ENCODE measurements around the gene PARD3B.

PARD3B gene

DNA sequence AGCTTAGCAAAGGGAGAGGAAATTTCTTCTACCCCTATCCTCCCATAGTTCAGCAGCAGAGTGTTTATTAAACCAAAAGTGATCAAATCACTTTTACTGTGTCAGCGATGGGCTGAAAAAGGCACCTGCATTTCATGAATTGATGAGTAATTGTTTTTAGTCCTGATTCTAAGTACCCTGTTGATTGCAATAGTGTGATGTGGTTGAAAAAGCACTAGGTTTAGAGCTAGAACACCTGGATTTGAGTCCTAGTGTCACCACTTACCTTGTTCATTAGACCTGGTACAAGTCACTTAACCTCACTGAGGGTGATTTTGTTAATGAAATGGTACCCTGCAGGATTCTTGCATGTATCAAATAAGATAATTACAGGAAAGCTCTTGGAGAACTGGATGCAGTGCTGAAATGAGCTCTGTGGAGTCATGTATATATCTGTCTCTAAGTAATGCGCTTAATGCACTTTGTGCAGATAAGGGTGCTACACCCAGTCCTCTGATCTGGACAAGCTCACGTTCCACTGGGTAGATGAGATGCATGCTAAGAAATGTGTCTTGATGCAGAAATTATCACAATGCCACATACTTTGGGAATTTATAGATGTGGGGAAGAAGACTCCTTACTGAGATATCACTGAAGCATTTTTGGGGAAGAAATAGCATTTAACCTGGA is 289.6 kb downstream of the PARD3B start:
- no peak for DNase-seq (ENCODE audit: low read depth in 2 of 2)

DNA sequence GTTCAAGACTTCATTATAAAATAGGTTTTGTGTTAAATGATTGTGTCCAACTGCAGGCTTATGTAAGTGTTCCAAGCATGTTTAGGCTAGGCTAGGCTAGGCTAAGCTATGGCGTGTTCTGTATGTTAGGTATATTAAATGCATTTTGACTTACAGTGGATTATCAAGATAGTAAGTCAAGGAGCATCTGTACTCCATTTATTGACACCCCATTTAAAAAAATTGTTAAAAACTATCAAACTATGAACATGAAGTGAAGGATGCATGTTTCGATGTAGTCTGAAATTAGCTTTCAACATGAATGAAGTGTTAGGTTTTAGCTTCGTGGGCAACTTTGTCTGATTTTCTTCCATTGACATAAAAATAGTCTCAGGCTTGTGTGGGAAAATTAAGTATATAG is 290.5 kb downstream of the PARD3B start:
- DNase-seq (ENCODE audit: low read depth in 2 of 2) = no peak

DNA sequence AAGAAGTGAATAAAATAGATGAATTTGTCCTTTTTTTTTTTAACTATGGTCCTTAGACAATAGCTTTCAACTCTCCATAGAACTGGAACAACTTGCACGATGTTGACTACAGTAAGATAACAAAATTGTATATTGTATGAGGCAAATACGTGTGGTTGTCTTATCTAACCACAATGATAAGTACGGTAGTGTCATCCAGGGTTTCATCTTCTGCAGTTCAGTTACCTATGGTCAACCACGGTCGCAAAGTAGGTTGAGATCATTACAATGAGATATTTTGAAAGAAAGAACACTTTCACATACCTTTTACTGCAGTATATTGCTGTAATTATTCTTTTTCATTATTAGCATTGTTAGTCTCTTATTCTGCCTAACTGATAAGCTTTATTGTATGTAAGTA is 295.2 kb downstream of the PARD3B start:
- DNase-seq (ENCODE audit: low read depth in 2 of 2) = no peak

DNA sequence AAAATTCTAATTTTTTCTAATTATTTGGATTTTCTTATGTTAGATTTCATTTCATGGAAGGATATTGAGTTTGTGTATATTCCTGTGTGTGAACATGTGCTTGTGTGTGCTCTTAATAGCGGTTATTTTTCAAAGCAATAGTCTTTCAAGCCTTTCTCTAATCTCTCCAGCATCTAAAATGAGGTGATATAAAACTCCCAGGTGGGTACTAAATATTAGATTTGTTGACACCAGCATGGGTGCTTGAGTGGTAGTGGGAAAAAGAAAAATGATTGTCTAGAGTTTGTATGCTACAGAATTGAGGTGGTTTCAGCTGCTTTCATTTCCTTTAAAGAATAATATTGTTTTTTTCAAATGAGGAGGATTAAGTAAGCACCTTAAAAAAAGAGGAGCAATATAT is 296.8 kb downstream of the PARD3B start:
- no peak for DNase-seq (ENCODE audit: low read depth in 2 of 2)

DNA sequence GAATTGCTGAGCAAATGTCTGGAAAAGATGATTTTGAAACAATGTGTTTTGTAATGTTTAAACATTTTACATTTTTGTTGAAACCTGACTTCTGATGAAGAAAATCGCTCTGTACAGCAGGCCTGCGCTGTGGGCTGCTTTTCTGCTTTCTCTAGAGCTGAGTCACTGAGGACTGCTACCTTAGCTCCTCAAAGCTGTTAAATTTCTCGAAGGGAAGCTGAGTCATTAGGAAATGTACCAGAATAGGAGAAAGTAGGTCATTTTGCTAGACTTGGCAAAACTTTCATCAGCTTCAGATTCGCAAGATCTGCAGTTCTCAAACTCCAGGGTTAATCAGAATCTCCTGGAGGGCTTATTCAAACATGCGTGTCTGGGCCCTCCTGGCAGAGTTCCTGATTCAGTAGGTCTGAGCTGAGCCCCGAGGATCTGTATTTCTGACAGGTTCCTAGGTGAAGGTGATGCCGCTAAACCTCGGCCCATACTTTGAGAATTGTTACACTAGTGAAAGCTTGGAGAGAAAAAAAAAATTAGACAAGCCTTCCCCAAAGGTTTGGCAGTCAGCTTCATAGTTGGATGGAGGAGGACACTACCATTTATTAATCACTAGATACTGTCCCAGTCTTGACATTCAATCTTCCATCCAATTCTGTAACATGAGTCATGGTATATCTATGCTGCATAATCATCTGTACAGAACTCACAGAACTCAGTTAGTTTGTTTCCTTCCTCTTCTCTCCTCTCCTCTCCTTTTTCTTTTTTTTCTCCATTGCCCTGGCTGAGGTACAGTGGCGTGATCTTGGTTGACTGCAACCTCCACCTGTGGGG is 297.6 kb downstream of the PARD3B start:
- peak in 1 of 2 donors; percentile 1 for DNase-seq (ENCODE audit: low read depth in 2 of 2)

DNA sequence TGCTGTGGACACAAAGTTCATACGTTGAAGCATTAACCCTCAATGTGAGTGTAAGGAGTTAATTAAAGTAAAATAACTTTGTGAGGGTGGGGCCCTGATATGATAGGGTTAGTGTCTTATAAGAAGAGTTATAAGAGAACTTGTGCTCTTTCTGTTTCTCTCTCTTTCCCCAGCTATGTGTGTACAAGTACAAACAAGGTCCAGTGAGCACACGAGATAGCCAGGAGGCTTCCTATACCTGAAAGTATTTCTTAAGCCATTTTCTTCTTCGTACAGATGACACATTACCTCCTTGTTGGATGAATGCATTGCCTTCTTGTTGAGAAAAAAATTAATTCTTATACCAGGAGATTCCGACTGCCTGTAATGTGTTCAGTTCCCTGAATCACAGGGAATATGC is 301.2 kb downstream of the PARD3B start:
- DNase-seq (ENCODE audit: low read depth in 2 of 2) = no peak

DNA sequence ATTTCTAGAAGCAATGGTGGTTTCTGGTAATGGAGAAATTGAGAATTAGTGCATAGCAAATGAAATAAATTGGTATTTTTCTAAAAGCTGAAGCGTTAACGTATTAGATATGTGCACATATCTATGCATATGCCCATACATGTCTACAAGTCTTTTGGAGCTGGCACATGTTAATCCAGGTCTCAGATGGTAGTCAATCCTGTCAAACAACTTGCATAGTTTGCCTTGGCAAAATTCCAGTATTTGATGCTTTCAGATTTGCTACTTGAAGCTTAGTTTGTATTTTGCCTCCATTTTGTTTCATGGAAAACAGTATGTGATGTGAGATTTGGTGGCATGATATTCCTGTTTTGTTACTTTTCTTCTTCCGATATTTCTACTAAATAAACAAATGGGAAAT is 304.6 kb downstream of the PARD3B start:
- no peak for DNase-seq (ENCODE audit: low read depth in 2 of 2)

DNA sequence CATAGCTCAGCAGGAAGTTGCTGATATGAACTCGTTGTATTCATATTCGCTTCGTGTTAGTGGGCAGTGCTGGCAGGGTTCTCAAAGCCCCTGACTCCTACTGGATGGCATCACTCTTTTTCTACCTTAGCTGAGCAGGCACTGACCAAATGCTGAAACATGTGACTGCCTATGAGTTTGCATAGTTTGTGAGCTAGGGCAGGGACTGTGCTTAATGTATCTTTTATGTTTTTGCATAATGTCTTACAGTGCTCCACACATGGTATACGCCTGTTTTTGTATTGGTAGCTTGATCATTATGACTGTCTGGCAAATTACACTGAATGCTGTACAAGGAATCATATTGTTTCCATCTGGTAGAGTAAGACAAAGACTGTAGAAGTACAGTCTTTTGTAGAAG is 305.3 kb downstream of the PARD3B start:
- DNase-seq (ENCODE audit: low read depth in 2 of 2) = no peak

DNA sequence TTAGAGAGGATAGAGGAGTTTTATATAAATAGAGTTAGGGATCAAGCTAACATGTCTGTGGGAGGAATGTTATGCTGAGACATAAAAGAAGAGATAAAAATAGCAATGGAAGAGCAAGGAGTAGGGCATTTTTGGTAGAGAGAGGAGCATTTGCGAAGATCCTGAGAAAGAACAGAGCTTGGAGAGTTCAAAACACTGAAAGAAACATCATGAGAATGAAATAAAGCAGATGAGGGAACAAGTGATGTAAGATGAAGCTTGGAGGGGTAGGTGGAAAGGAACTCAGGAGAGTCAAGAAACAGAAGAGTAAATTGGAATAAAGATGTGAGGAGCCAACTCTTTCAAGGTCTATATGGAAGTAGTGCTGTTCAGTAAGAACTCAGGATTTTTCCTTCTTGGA is 308.6 kb downstream of the PARD3B start:
- DNase-seq (ENCODE audit: low read depth in 2 of 2) = no peak

DNA sequence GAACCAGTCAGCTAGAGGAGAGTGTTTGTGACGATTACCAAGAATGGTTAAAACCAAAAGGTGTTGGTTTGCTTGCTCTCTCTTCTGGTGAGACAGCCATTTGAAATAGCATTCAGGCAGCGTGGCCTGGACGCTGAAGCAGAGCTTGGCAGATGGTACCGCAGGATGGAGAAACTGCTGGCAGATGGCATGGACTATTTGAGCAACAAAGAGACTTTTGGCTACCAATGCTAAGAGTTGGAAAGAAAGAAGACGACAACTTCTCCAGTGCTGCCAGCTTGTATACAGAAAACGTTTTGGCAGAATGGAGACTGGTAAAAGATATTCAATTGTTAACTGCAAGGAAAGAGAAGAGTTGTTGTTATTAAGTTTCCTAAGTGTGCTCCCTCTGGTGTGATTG is 315.0 kb downstream of the PARD3B start:
- no peak for DNase-seq (ENCODE audit: low read depth in 2 of 2)

DNA sequence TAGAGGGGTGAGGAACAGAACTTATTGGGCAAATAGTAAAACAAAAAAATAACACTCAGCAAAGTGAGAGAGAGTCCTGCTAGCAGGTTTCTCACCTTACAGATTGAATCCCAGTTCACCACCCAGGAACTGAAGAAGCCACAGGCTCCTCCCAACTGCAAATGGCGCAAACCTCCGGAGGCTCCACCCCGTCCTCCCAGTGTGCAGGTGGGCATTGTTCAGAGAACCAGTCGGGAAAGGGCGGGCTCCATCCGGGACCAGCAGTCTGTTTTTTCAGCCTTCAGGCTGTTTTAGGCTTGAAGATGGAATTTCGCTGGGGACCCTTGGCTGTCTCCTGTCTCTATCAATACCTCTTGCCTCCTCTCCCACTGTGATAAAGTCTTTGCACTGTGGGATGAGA is 317.5 kb downstream of the PARD3B start:
- DNase-seq (ENCODE audit: low read depth in 2 of 2) = no peak

DNA sequence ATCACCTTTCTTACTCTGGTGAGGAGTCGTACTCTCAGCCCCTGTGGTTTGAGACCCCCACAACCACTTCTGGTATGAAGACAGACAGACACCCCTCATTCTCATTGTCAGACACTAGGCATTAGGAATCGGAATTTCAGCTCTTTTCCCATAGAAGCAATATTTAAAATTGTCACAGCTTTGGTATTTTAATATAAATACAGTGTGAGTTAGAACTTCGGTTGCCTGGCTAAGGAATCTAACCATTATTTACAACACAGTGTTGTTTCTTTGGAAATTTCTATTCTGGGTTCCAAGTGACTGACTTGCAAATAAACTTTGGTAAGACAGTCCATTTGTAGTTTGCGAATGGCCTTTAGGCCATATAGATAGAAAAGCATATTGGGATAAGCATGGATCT is 318.1 kb downstream of the PARD3B start:
- no peak for DNase-seq (ENCODE audit: low read depth in 2 of 2)

DNA sequence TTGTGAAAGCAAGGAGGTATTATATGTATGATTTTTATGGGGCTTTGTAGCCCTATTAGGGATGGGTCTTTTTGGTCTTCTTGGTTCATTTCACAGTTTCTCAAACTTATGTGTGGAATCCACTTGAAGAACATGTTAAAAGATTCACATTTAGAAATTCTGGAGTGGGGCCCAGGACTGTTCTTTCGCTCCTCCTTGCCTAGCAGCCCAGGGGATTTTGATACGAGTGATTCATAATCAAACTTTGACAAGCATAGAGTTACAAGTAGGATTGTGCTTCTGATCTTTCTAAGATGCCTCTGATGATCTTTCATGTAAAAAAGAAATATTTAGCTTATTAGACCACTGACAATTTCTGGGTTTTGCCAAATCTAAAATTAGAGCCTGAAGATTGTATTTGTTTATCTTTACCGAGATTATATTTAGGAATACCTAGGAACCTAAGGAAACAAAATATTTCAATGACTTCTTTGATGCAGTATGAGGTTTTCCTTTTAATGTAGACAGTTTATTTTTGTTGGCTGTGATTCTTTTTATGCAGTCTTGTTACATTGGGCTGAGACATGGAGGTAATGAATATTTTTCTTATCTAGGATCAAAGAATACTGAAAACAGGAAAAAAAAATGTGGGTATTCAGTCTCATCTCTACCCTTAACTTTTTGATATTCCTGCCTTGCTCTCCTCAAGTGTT is 324.0 kb downstream of the PARD3B start:
- no peak for DNase-seq (ENCODE audit: low read depth in 2 of 2)

DNA sequence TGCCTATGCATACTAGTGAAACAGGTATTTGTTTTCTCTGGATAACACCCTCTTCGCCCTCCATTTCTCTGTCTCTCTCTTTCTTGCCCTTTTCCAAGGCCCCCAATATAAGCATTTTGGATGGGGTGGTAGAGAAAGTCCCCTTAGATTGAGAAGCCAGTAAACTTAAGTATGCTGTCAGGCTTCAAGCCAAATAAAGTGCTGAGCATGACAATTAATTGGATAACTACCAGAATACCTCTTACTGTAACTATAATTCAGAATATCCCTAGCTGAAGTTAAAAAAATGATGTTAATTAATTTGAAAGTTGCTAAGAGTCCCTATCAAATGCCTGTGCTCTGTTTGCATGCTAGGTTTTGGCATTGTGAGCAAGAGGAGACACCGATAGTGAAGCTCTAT is 324.8 kb downstream of the PARD3B start:
- DNase-seq (ENCODE audit: low read depth in 2 of 2) = no peak

DNA sequence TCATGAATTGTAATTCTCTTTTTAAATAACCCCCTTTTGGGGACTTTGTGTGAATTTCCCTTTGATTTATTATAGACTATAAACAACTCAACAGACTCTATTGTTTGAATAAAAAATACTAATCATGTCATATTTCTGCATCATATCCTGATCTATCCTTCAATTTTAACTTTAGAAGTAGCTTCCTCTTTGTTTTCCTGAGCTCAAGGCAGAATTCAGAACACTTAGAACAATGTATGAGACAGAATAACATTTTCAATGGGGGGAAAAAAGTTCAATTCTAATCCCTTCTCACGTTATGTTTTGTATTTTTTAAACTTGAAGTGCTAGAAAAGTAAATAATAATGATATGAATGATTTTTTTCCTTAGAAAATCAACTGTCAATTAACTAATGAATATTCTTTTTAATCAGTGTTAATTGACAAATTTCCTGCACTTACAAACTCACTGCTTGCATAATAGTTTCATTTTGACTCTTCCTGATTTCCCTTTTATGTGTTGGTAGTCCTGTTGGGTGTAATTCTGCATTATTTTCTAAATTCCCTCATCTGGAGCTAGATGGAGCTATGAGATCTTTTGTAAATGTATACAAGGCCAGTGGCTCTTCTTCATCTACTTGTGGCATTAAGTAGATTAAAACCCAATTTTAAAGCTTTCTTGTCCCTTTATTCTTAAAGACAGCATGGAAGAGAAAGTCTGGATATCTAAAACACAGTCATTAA is 326.1 kb downstream of the PARD3B start:
- no peak for DNase-seq (ENCODE audit: low read depth in 2 of 2)

DNA sequence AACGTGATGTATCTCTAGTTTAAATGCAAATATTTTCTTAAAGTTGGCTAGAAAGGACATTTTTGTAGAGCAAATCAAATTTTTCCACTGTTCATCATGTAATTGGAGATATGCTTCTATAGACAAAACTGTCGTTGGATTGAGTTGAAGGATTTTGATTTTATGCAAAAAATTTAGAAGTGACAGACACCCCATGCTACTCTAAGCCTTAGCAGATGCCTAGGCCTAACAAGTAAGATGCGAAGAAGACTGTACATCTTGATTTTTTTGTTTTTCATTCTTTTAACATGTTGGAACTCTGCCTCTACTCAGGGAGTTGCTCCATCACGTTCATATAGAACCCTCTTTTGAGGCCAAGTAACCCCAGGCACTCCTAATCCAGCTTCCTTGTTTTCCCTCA is 331.0 kb downstream of the PARD3B start:
- no peak for DNase-seq (ENCODE audit: low read depth in 2 of 2)

DNA sequence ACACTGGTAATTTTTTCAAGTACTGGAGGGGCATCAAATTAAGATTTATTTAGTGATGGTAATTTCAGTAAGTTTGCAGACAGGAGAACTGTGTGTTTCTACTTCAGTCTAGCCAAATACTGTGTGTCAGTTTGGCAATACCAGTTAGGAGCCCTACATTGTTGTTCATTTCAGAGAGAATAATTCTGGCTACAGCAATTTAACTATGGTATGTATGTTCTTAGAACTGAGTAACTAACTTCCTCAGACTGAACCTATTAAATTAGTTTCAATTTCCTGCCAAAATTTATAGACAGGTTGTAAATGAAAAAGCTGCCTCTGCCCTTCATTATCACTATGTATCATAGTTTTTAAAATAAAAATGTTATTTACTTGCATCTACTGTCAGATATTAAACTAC is 332.4 kb downstream of the PARD3B start:
- no peak for DNase-seq (ENCODE audit: low read depth in 2 of 2)

DNA sequence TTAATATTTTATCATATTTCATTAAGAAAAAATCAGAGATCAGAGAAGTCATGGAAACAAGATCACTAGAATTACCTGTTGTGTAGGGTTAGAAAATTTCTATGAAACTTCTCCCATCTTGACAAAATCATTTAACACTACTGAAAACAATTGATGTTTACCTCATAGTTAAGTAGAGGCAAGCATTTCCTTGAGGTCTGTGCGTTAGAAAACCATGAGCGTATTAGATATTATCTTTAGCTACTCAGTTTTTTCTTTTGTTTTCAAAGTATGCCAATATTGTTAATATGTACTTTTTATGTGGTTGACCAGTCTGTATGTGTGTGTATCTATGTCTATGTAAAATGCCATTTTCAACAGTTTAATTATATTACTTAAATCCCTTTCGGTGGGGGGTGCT is 335.7 kb downstream of the PARD3B start:
- DNase-seq (ENCODE audit: low read depth in 2 of 2) = no peak

DNA sequence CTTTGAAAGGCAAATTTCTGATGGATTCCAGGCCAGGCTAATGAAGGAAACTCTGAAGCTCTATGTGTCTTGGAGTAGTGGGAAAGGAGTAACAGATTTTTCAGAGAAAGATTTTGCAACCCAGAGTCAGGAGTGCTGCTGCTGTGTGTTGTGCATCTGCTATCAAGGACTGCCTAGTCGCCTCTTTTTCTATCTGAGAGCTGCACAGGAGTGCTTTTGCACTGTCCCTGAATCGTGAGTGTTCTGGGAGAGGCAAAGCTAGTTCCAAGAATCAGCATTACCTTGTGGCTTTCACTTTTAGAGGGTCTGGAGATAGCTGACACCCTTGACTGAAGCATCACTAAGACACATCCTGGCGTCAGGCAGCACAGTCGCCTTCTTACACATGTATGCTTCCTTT is 336.4 kb downstream of the PARD3B start:
- DNase-seq (ENCODE audit: low read depth in 2 of 2) = no peak

DNA sequence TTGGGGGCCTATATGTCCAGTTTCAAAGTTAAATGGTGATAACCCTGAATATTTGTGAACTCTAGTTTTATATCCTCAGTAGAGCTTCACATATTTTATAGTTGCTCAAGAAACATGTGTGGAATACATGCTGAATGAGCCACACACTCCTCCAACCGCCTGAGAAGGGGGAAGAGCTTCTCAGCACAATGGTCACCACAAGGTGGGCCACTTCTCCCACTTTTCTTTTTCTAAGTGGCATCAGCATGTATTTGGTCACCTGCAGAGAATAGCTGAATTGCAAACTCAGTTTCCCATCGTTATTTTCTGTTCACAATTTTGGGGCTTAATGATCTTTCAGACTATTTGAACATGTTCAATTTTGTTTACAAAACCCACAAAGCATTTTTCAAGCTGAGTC is 340.5 kb downstream of the PARD3B start:
- no peak for DNase-seq (ENCODE audit: low read depth in 2 of 2)

DNA sequence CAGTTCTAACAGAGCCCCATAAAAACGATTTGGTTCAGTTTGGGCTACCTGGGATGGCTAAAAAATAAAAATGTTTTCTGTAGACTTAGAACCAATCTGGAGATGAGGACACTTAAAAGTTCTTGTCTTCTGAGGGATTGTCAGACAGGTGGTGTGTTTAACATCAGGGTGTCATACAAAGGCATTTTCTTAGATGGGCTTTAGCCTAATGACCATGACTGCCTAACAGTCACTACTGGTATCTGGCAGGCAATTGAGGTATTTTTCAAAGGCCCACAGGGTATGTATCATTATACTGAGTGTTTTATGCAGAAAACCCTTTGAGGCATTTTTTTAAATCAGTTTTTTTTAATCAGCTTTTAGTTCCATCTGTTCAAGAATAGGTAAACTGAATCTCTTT is 341.4 kb downstream of the PARD3B start:
- no peak for DNase-seq (ENCODE audit: low read depth in 2 of 2)

DNA sequence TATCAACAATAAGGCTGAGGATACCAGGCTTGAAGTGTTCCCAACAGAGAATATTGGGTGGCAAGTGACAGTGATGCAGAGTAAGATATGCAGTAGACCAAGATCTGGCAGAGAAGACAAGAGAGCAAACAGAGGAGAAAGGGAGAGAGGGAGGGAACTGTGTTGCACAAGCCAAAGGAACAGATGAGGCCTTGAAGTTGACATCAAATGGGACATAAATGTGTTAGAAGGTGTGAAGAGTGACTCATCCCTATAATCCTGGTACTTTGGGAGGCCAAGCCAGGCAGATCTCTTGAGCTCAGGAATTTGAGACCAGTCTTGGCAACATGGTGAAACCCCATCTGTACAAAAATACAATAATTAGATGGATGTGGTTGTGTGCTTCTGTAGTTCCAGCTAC is 342.9 kb downstream of the PARD3B start:
- DNase-seq (ENCODE audit: low read depth in 2 of 2) = no peak
